ENCODE results near the gene SLIT3. TPM values are rescaled to one million over a fixed set of nuclear protein-coding genes. Genes with fewer than 3 reads are reported as not detected.

The SLIT3 gene
- total and polyA plus RNA-seq, 9 of the 15 experiments (the other 6 are each of a cell fraction or from before 2014, with no cell fraction given): 0.01 to 0.04 TPM; not detected in 7

GRCh38 chr5:168813184-168813968, 487.6 kb downstream of the SLIT3 start (continued):
- TF ChIP-seq, protein P1, sequence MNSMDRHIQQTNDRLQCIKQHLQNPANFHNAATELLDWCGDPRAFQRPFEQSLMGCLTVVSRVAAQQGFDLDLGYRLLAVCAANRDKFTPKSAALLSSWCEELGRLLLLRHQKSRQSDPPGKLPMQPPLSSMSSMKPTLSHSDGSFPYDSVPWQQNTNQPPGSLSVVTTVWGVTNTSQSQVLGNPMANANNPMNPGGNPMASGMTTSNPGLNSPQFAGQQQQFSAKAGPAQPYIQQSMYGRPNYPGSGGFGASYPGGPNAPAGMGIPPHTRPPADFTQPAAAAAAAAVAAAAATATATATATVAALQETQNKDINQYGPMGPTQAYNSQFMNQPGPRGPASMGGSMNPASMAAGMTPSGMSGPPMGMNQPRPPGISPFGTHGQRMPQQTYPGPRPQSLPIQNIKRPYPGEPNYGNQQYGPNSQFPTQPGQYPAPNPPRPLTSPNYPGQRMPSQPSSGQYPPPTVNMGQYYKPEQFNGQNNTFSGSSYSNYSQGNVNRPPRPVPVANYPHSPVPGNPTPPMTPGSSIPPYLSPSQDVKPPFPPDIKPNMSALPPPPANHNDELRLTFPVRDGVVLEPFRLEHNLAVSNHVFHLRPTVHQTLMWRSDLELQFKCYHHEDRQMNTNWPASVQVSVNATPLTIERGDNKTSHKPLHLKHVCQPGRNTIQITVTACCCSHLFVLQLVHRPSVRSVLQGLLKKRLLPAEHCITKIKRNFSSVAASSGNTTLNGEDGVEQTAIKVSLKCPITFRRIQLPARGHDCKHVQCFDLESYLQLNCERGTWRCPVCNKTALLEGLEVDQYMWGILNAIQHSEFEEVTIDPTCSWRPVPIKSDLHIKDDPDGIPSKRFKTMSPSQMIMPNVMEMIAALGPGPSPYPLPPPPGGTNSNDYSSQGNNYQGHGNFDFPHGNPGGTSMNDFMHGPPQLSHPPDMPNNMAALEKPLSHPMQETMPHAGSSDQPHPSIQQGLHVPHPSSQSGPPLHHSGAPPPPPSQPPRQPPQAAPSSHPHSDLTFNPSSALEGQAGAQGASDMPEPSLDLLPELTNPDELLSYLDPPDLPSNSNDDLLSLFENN (IDR thresholded peaks at IDR 0.05; ENCODE audit: low read depth in 2 of 2, low read length in 2 of 2): peak in 1 of 2 experiments; percentile 90; a peak in 2 of 4 replicates
- TF ChIP-seq NFE2 (IDR thresholded peaks at IDR 0.05; ENCODE audit: low read depth) (peak; percentile 13; the same call in 1 of the 2 replicates), SIN3B (IDR thresholded peaks at IDR 0.05; ENCODE audit: low read depth) (no peak), ZNF41 (CRISPR knock-in tag; conservative IDR thresholded peaks at IDR 0.05) (no peak), FOXM1 (IDR thresholded peaks at IDR 0.05; ENCODE audit: low read depth) (peak; percentile 87), FOXM1 (CRISPR knock-in tag; IDR thresholded peaks at IDR 0.05; ENCODE audit: low read depth) (no peak), ETS1 (conservative IDR thresholded peaks at IDR 0.05; ENCODE audit: control insufficient read depth, low read depth, low read length) (peak; percentile 58; the same call in 1 of the 2 replicates), ZNF3 (CRISPR knock-in tag; IDR thresholded peaks at IDR 0.05) (no peak), THAP7 (CRISPR knock-in tag; IDR thresholded peaks at IDR 0.05) (no peak), TEAD4 (IDR thresholded peaks at IDR 0.05; ENCODE audit: low read length) (peak; percentile 98), TEAD4 (CRISPR knock-in tag; IDR thresholded peaks at IDR 0.05; ENCODE audit: borderline replicate concordance) (no peak), GATA2 (CRISPR knock-in tag; IDR thresholded peaks at IDR 0.05) (peak; percentile 70; the same call in 1 of the 2 replicates), DMBX1 (CRISPR knock-in tag; IDR thresholded peaks at IDR 0.05; ENCODE audit: borderline replicate concordance) (0 out of 2 replicates have a peak, but pooled peaks have one; percentile 19), JUND (IDR thresholded peaks at IDR 0.05; ENCODE audit: borderline replicate concordance, low read depth, low read length) (no peak), JUND (tag; IDR thresholded peaks at IDR 0.05; ENCODE audit: borderline replicate concordance, low read depth, low read length) (no peak; the same call in 2 of the 3 replicates), NFIC (IDR thresholded peaks at IDR 0.05) (peak; percentile 88)
- TF ChIP-seq, protein P2, sequence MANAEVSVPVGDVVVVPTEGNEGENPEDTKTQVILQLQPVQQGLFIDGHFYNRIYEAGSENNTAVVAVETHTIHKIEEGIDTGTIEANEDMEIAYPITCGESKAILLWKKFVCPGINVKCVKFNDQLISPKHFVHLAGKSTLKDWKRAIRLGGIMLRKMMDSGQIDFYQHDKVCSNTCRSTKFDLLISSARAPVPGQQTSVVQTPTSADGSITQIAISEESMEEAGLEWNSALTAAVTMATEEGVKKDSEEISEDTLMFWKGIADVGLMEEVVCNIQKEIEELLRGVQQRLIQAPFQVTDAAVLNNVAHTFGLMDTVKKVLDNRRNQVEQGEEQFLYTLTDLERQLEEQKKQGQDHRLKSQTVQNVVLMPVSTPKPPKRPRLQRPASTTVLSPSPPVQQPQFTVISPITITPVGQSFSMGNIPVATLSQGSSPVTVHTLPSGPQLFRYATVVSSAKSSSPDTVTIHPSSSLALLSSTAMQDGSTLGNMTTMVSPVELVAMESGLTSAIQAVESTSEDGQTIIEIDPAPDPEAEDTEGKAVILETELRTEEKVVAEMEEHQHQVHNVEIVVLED (CRISPR knock-in tag; IDR thresholded peaks at IDR 0.05): no peak
- TF ChIP-seq, protein P3, sequence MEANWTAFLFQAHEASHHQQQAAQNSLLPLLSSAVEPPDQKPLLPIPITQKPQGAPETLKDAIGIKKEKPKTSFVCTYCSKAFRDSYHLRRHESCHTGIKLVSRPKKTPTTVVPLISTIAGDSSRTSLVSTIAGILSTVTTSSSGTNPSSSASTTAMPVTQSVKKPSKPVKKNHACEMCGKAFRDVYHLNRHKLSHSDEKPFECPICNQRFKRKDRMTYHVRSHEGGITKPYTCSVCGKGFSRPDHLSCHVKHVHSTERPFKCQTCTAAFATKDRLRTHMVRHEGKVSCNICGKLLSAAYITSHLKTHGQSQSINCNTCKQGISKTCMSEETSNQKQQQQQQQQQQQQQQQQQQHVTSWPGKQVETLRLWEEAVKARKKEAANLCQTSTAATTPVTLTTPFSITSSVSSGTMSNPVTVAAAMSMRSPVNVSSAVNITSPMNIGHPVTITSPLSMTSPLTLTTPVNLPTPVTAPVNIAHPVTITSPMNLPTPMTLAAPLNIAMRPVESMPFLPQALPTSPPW (CRISPR knock-in tag; IDR thresholded peaks at IDR 0.05): peak; percentile 42
